Activated T-helper 1 cell treated with anti-CD3 and anti-CD28 coated beads, Interleukin-2, amount 50 U/mL, for 16 hours (primary cell): Measurements from ENCODE around the gene TTC29.
"Not testable (repeated sequence)": the region's sequence is repeated elsewhere in the genome, so short reads cannot be mapped to it uniquely, and the experiment has no call there.

Source experiments
- DNase-seq, 2 donors: peaks; one replicate each; pipeline ENCODE4 v3.0.0-alpha.2; 2020; ENCODE audit warnings: low read depth in 1 of 2, low spot score in 1 of 2

TTC29 gene

DNA sequence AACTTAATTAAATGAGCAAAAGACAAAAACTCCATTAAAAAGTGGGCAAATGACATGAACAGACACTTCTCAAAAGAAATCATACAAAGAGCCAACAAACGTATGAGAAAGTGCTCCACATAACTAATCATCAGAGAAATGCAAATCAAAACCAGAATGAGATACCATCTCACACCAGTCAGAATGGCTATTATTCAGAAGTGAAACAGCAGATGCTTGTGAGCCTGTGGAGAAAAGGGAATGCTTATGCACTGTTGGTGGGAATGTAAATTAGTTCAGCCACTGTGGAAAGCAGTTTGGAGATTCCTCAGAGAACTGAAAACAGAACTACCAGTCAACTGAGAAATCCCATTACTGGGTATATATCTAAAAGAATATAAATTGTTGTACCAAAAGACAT lies 222.1 kb downstream of the TTC29 start:
- not testable (repeated sequence) for DNase-seq

DNA sequence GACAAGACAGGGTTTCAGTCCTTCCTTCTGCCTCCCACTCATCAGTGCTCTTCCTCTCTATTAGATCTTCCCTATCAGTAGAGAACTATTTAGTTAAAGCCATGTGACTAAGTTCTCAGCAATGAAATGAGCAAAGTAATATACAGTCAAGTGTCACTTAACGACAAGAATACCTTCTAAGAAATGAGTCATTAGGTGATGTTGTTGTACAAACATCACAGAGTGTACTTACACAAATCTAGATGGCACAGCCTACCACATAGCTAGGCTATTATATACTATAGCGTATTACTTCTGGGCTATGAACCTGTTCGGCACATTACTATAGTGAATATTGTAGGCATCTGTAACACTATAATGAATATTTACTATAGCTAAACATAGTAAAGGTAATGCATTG lies 235.7 kb downstream of the TTC29 start:
- no peak for DNase-seq

DNA sequence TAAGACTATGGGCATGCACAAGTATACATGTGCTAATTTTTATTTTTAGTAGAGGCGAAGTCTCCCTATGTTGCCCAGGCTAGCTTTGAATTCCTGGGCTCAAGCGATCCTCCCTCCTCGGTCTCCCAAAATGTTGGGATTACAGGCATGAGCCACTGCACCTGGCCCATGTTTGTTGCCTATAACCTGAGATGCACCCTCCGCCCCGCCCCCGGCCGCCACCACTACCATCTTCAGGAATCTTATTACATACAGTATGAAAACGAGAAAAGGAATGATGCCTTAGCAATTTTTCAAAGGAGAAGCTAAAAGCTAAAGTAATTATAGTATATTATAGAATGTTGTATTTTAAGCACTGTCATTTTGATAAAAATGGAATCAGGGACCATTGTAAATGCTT lies 245.8 kb downstream of the TTC29 start:
- no peak for DNase-seq

DNA sequence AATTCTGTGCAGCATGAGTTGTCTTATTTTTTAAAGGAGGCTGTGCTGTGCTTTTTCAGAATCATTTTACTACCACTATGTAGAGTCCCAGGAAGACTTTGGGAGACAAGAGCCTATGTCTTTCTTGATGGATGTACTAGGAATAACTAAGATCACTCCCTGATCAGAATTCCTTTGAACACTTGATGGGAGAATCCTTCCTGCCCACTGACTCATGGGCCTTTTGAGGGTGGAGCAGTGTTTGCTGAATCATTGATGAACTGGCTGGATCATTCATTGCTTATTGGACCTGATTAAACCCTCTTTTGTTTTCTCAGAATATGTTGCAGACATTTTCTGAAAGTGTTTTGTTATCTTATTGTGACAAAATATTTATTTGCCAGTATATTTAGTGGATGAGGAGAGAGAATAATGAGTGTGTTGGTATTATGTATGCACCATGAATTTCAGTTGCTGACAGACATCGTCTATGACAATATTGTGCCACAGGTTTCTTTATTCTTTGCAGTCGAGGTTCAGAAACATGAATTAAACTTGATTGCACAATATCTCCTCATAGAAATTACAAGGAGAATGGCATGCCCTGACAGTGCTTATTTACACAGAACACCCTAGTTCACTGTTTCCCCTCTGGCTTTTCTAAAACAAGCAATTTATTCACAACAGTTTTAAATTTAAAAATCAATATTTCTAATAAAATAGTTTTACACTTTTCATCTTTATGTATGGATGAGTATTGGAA lies 270.7 kb downstream of the TTC29 start:
- DNase-seq = no peak

DNA sequence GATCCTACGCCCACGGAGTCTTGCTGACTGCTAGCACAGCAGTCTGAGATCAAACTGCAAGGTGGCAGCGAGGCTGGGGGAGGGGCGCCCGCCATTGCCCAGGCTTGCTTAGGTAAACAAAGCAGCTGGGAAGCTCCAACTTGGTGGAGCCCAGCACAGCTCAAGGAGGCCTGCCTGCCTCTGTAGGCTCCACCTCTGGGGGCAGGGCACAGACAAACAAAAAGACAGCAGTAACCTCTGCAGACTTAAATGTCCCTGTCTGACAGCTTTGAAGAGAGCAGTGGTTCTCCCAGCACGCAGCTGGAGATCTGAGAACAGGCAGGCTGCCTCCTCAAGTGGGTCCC lies 281.7 kb downstream of the TTC29 start:
- not testable (repeated sequence) for DNase-seq

DNA sequence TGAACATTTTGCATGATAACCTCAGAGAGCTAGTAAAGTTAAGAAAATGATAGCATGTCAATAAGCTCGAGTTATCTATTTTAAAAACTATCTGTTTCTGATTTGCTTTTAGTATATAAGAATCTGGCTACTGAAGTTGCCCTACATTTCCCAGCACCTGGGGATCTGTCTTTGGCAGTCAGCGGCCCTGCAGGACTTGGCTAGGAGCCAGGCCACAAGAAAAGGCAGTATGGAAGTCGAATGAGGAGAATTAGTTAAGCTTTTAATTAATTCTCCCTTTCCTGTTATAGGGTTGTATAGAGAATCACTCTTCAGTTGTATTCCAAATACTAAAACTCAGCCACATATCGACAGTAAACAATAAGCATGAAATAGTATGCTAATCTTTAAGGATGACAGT lies 284.3 kb downstream of the TTC29 start:
- DNase-seq = no peak
